ENCODE measurements around the gene EIPR1.

- no peak for TF ChIP-seq POLR2A (IDR thresholded peaks at IDR 0.05; ENCODE audit: low read depth)
- TF ChIP-seq, protein P1, sequence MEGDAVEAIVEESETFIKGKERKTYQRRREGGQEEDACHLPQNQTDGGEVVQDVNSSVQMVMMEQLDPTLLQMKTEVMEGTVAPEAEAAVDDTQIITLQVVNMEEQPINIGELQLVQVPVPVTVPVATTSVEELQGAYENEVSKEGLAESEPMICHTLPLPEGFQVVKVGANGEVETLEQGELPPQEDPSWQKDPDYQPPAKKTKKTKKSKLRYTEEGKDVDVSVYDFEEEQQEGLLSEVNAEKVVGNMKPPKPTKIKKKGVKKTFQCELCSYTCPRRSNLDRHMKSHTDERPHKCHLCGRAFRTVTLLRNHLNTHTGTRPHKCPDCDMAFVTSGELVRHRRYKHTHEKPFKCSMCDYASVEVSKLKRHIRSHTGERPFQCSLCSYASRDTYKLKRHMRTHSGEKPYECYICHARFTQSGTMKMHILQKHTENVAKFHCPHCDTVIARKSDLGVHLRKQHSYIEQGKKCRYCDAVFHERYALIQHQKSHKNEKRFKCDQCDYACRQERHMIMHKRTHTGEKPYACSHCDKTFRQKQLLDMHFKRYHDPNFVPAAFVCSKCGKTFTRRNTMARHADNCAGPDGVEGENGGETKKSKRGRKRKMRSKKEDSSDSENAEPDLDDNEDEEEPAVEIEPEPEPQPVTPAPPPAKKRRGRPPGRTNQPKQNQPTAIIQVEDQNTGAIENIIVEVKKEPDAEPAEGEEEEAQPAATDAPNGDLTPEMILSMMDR (IDR thresholded peaks at IDR 0.05), result no peak
These were observed 216.8 kb downstream of the EIPR1 start for GRCh38 chr2:3160751-3161330.

All from esophagus muscularis mucosa (tissue), 3 donors.